IMR-90 (cell line): ENCODE results near the gene L1TD1.
"Not testable (repeated sequence)": the region's sequence is repeated elsewhere in the genome, so short reads cannot be mapped to it uniquely, and the experiment has no call there.

ENCODE experiments used
- BHLHE40 ChIP-seq: fragments of 150-350 bp; IDR thresholded peaks from 2 replicates; pipeline ENCODE4 v1.6.1; 2016; ENCODE audit warnings: mild to moderate bottlenecking, low read depth, low read length
- CTCF ChIP-seq: conservative IDR thresholded peaks from 2 replicates; pipeline ENCODE4 v1.5.1; 2012; ENCODE audit warnings: mild to moderate bottlenecking, low read depth, low read length, improper control_type of control experiment
- FOS ChIP-seq: fragments of 150-350 bp; IDR thresholded peaks from 2 replicates; pipeline ENCODE4 v1.6.1; 2016; ENCODE audit warnings: low read depth, low read length
- MAFK ChIP-seq: IDR thresholded peaks from 2 replicates; pipeline ENCODE4 v1.6.1; 2012; ENCODE audit warnings: low read depth, low read length, improper control_type of control experiment
- MAZ ChIP-seq: IDR thresholded peaks from 2 replicates; pipeline ENCODE4 v1.6.1; 2012; ENCODE audit warnings: low read depth, mild to moderate bottlenecking, low read length, improper control_type of control experiment, moderate library complexity, borderline replicate concordance
- POLR2A ChIP-seq: IDR thresholded peaks from 2 replicates; pipeline ENCODE4 v1.6.1; 2012; ENCODE audit warnings: mild to moderate bottlenecking, low read depth, low read length
- RAD21 ChIP-seq: IDR thresholded peaks from 2 replicates; pipeline ENCODE4 v1.6.1; 2012; ENCODE audit warnings: low read length, improper control_type of control experiment
- RCOR1 ChIP-seq: IDR thresholded peaks from 2 replicates; pipeline ENCODE4 v1.6.1; 2012; ENCODE audit warnings: mild to moderate bottlenecking, low read length, improper control_type of control experiment; ENCODE audit not compliant: insufficient replicate concordance
- RFX5 ChIP-seq: IDR thresholded peaks from 2 replicates; pipeline ENCODE4 v1.8.0; 2012; ENCODE audit warnings: low read depth, mild to moderate bottlenecking, low read length, moderate library complexity

- TF ChIP-seq CTCF, BHLHE40, POLR2A, MAFK, FOS, RFX5, RAD21, MAZ, RCOR1: not testable (repeated sequence)
These were observed 11.3 kb upstream of the L1TD1 start for GRCh38 chr1:62183164-62184020.
